ENCODE data around the gene TSPAN5. TPM values are rescaled to one million over a fixed set of nuclear protein-coding genes. Genes with fewer than 3 reads are reported as not detected.

The TSPAN5 gene
- total and polyA plus RNA-seq, 2 of the 4 experiments (the other 2 are of a cell fraction), result 64.8 to 79.6 TPM

DNA sequence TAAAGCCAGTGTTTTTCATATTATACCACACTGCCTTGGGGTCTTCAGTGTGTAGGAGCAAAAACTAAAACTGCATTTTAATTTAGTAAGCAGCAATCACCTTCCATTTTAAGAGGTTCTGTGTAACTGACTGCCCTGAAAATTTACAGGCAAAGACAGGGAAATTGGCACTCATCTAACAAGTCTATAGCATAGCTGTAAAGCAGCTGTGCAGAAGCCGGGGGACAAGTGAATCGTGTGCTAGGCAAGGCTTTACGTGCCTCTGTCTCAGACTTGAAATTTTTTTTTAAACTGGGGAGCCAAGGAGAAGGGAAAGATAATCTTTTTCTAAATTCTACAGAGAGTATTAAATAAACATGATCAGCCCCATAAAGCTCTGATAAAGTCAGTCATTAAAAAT is 39.7 kb downstream of the TSPAN5 start:
- Histone ChIP-seq H3K9me3 (ENCODE audit: control insufficient read depth, insufficient read depth, low read length) (no peaks in the 10 kb centered on the region), H3K23ac (ENCODE audit: low read depth, low read length) (no peak overlapping the region), H3K36me3 (ENCODE audit: control insufficient read depth, insufficient read depth, low read length) (no peaks in the 10 kb centered on the region), H3K9me1 (ENCODE audit: insufficient read depth, low read length) (peaks cover 14% of the 10 kb centered on the region), H3K79me1 (ENCODE audit: low read depth in 1 of 2, low read length in 2 of 2) (peaks cover 45 to 77% of the 10 kb centered on the region in 2 experiments), H3K14ac (replicated peaks; ENCODE audit: low read depth, low read length) (no peak overlapping the region), H4K5ac (ENCODE audit: low read depth, low read length) (no peak overlapping the region), H2AFZ (replicated peaks; ENCODE audit: low read length, poor library complexity) (no peak overlapping the region), H3K4ac (ENCODE audit: low read depth, low read length) (no peak overlapping the region), H3K27ac (ENCODE audit: insufficient read depth, low read length) (no peak overlapping the region), H2BK120ac (ENCODE audit: low read depth, low read length) (no peak overlapping the region), H2AK5ac (ENCODE audit: low read depth, low read length) (no peak overlapping the region), H3K4me3 (ENCODE audit: insufficient read depth, low read depth, low read length) (no peak overlapping the region), H2BK20ac (ENCODE audit: low read depth, low read length) (no peak overlapping the region), H4K8ac (ENCODE audit: low read depth in 2 of 2, low read length in 2 of 2) (no peak overlapping the region), H3K27me3 (ENCODE audit: control insufficient read depth, insufficient read depth, low read length) (no peaks in the 10 kb centered on the region), H2BK5ac (ENCODE audit: low read depth, low read length, poor library complexity, severe bottlenecking) (no peak overlapping the region), H2AK9ac (replicated peaks; ENCODE audit: low read depth, low read length, poor library complexity) (no peak overlapping the region), H4K91ac (ENCODE audit: insufficient read depth, low read depth, low read length) (no peak overlapping the region), H4K20me1 (ENCODE audit: insufficient read depth, low read length) (peaks cover 11% of the 10 kb centered on the region), H3K18ac (ENCODE audit: low read depth, low read length) (no peak overlapping the region), H3K9ac (ENCODE audit: low read depth, low read length) (no peak overlapping the region), H3K4me2 (ENCODE audit: low read depth, low read length) (no peak overlapping the region), H3K4me1 (ENCODE audit: control insufficient read depth, insufficient read depth, low read length) (peaks cover 18% of the 10 kb centered on the region), H3K56ac (ENCODE audit: extremely low read depth, insufficient read depth, low read length) (no peak overlapping the region), H2BK15ac (ENCODE audit: low read depth, low read length) (no peak overlapping the region)
- dilution Hi-C loops (cut with HindIII; ENCODE audit: low sequenced_read_pairs, unreplicated experiment) (no loop called here), in situ Hi-C loops (cut with MboI; ENCODE audit: low sequenced_read_pairs) (no loop called here), intact Hi-C loops (cut with micrococcal nuclease) (no loop called here)
- ChIA-PET CTCF (no interaction called here), POLR2A (ENCODE audit: unreplicated experiment) (no interaction called here)
- WGBS, 2 experiments (ENCODE audit: extremely low coverage in 2 of 2, insufficient read length in 1 of 2), result no CpG with 5 or more reads among the region's 3 CpGs
- ATAC-seq (ENCODE audit: low read depth) (no peak), DNase-seq (no peak)
- no TSS peak for BruUV-seq (replicated peaks)
- TF ChIP-seq FOS (IDR thresholded peaks at IDR 0.05; ENCODE audit: low read depth, low read length) (no peak), MAFK (IDR thresholded peaks at IDR 0.05; ENCODE audit: low read depth, low read length) (no peak), RAD21 (IDR thresholded peaks at IDR 0.05; ENCODE audit: low read length) (no peak), RFX5 (IDR thresholded peaks at IDR 0.05; ENCODE audit: low read depth, low read length) (no peak), CEBPB (IDR thresholded peaks at IDR 0.05; ENCODE audit: low read depth, low read length) (no peak), RCOR1 (IDR thresholded peaks at IDR 0.05; ENCODE audit: insufficient replicate concordance, low read length) (no peak), CHD1 (IDR thresholded peaks at IDR 0.05; ENCODE audit: low read depth, low read length) (no peak), NFE2L2 (IDR thresholded peaks at IDR 0.05; ENCODE audit: low read depth, low read length) (no peak), SMC3 (IDR thresholded peaks at IDR 0.05; ENCODE audit: low read depth, low read length) (no peak), MXI1 (IDR thresholded peaks at IDR 0.05; ENCODE audit: borderline replicate concordance, low read depth, low read length) (no peak), POLR2A (IDR thresholded peaks at IDR 0.05; ENCODE audit: low read depth, low read length) (no peak), MAZ (IDR thresholded peaks at IDR 0.05; ENCODE audit: borderline replicate concordance, low read depth, low read length) (no peak), BHLHE40 (IDR thresholded peaks at IDR 0.05; ENCODE audit: low read depth, low read length) (no peak)
- TF ChIP-seq, protein P1, sequence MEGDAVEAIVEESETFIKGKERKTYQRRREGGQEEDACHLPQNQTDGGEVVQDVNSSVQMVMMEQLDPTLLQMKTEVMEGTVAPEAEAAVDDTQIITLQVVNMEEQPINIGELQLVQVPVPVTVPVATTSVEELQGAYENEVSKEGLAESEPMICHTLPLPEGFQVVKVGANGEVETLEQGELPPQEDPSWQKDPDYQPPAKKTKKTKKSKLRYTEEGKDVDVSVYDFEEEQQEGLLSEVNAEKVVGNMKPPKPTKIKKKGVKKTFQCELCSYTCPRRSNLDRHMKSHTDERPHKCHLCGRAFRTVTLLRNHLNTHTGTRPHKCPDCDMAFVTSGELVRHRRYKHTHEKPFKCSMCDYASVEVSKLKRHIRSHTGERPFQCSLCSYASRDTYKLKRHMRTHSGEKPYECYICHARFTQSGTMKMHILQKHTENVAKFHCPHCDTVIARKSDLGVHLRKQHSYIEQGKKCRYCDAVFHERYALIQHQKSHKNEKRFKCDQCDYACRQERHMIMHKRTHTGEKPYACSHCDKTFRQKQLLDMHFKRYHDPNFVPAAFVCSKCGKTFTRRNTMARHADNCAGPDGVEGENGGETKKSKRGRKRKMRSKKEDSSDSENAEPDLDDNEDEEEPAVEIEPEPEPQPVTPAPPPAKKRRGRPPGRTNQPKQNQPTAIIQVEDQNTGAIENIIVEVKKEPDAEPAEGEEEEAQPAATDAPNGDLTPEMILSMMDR (conservative IDR thresholded peaks at IDR 0.05; ENCODE audit: low read depth, low read length), result no peak
- TF ChIP-seq, protein P2, sequence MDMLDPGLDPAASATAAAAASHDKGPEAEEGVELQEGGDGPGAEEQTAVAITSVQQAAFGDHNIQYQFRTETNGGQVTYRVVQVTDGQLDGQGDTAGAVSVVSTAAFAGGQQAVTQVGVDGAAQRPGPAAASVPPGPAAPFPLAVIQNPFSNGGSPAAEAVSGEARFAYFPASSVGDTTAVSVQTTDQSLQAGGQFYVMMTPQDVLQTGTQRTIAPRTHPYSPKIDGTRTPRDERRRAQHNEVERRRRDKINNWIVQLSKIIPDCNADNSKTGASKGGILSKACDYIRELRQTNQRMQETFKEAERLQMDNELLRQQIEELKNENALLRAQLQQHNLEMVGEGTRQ (IDR thresholded peaks at IDR 0.05; ENCODE audit: low read depth, low read length), result no peak
- TF ChIP-seq, protein P3, sequence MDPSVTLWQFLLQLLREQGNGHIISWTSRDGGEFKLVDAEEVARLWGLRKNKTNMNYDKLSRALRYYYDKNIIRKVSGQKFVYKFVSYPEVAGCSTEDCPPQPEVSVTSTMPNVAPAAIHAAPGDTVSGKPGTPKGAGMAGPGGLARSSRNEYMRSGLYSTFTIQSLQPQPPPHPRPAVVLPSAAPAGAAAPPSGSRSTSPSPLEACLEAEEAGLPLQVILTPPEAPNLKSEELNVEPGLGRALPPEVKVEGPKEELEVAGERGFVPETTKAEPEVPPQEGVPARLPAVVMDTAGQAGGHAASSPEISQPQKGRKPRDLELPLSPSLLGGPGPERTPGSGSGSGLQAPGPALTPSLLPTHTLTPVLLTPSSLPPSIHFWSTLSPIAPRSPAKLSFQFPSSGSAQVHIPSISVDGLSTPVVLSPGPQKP (IDR thresholded peaks at IDR 0.05; ENCODE audit: borderline replicate concordance, low read depth, low read length), result no peak

Measured in IMR-90 (cell line).